Muscle layer of duodenum (tissue), 2 donors: Measurements from ENCODE around the gene RGL2.

Experiments used
- H3K27ac ChIP-seq: one replicate; pipeline ENCODE4 v1.7.0; 2013; ENCODE audit warnings: mild to moderate bottlenecking, low read length
- H3K27me3 ChIP-seq: one replicate; pipeline ENCODE4 v1.7.0; 2013; ENCODE audit warnings: low read depth, mild to moderate bottlenecking, control low read depth, low read length
- H3K36me3 ChIP-seq, 2 donors: one replicate each; pipeline ENCODE4 v1.7.0; 2013; ENCODE audit warnings: low read length in 2 of 2, control low read depth in 1 of 2, mild to moderate bottlenecking in 1 of 2; ENCODE audit not compliant: insufficient read depth in 2 of 2, control insufficient read depth in 1 of 2
- H3K4me1 ChIP-seq, 2 donors: one replicate each; pipeline ENCODE4 v1.7.0; 2013; ENCODE audit warnings: low read length in 2 of 2, mild to moderate bottlenecking in 2 of 2, control low read depth in 1 of 2, moderate library complexity in 1 of 2; ENCODE audit not compliant: insufficient read depth in 2 of 2, control insufficient read depth in 1 of 2
- H3K4me3 ChIP-seq, 2 donors: one replicate each; pipeline ENCODE4 v1.7.0; 2013; ENCODE audit warnings: low read length in 2 of 2, low read depth in 1 of 2, mild to moderate bottlenecking in 1 of 2
- H3K9me3 ChIP-seq, 2 donors: one replicate each; pipeline ENCODE4 v1.7.0; 2013; ENCODE audit warnings: low read length in 2 of 2, control low read depth in 1 of 2, mild to moderate bottlenecking in 1 of 2; ENCODE audit not compliant: control insufficient read depth in 1 of 2
- donor health status: healthy.

RGL2 gene

GRCh38 chr6:33243476-33243875 lies 55.3 kb downstream of the RGL2 start:
- H3K9me3 ChIP-seq, result no peaks in the 10 kb centered on the region
- no peaks in the 10 kb centered on the region for H3K36me3 ChIP-seq
- H3K4me1 ChIP-seq, result peaks cover under 1 to 7% of the 10 kb centered on the region in 2 donors
- H3K27ac ChIP-seq, result no peak overlapping the region
- H3K4me3 ChIP-seq, result no peak overlapping the region
- peaks cover 3% of the 10 kb centered on the region for H3K27me3 ChIP-seq

DNA sequence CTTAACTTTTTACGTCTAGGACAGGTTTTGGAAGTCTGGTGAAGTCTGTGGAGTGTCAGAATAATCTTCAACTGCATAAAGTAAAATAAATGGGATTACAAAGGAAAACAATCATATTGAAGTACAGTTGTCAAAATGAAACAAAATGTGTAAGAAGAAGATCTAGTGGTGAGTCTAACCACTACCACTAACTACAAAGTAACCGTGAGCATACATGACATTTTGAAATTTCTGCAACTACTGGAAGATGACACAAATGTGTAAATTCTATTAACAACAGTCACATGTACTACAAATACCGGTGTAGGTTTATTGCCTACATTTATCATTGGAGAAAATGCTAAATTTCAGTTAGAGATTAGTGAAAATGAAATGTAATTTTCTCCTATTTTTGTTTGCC lies 56.8 kb downstream of the RGL2 start:
- Histone ChIP-seq H3K27ac (no peak overlapping the region), H3K4me3 (no peak overlapping the region), H3K36me3 (no peaks in the 10 kb centered on the region), H3K27me3 (peaks cover 3% of the 10 kb centered on the region), H3K9me3 (no peaks in the 10 kb centered on the region), H3K4me1 (no peaks in the 10 kb centered on the region)
